K562 (cell line): ENCODE results near the gene NR1D2. TPM values are rescaled to one million over a fixed set of nuclear protein-coding genes. Genes with fewer than 3 reads are reported as not detected.

Experiments used
- CBX3 ChIP-seq, 2 experiments: IDR thresholded peaks; 1 replicate in 1 of 2; 2 replicates in 1 of 2; pipeline ENCODE4 v1.6.1; 2012; ENCODE audit warnings: inconsistent platforms in 2 of 2, low read length in 2 of 2, borderline replicate concordance in 1 of 2, control low read depth in 1 of 2
- CCAR2 ChIP-seq: fragments of 200-400 bp; formaldehyde crosslinking; IDR thresholded peaks from 2 replicates; pipeline ENCODE4 v1.6.1; 2017; ENCODE audit warnings: mild to moderate bottlenecking, low read depth, low read length
- FOXA1 ChIP-seq: fragments of 450-650 bp; IDR thresholded peaks from 2 replicates; pipeline ENCODE4 v1.6.1; 2016; ENCODE audit warnings: mild to moderate bottlenecking, borderline replicate concordance
- GTF3C2 ChIP-seq: IDR thresholded peaks from 3 replicates; pipeline ENCODE4 v1.6.1; 2011; ENCODE audit warnings: borderline replicate concordance, mild to moderate bottlenecking, moderate library complexity; ENCODE audit not compliant: insufficient read length; ENCODE audit errors: extremely low read depth
- HMG20A ChIP-seq: fragments of 450-650 bp; formaldehyde crosslinking; conservative IDR thresholded peaks from 2 replicates; pipeline ENCODE4 v1.4.0; 2020; ENCODE audit warnings: mild to moderate bottlenecking, mixed read lengths
- MCM5 ChIP-seq: fragments of 450-650 bp; IDR thresholded peaks from 2 replicates; pipeline ENCODE4 v1.6.1; 2016; ENCODE audit warnings: low read depth
- POU5F1 ChIP-seq: fragments of 150-350 bp; IDR thresholded peaks from 2 replicates; pipeline ENCODE4 v1.6.1; 2014; ENCODE audit warnings: borderline replicate concordance, low read length, low read depth, mild to moderate bottlenecking; ENCODE audit not compliant: partially characterized antibody
- RBM14 ChIP-seq: fragments of 200-400 bp; formaldehyde crosslinking; IDR thresholded peaks from 2 replicates; pipeline ENCODE4 v1.6.1; 2018; ENCODE audit warnings: low read depth, mild to moderate bottlenecking, low read length, moderate library complexity, borderline replicate concordance; ENCODE audit not compliant: insufficient read depth
- RNF2 ChIP-seq: sonication (generic); IDR thresholded peaks from 2 replicates; pipeline ENCODE4 v1.6.1; 2016
- SAP30 ChIP-seq: fragments of 200-600 bp; sonication (generic); IDR thresholded peaks from 2 replicates; pipeline ENCODE4 v1.6.1; 2012; ENCODE audit warnings: borderline replicate concordance, low read depth, mild to moderate bottlenecking, moderate library complexity, low read length, control low read depth, inconsistent platforms; ENCODE audit not compliant: insufficient read depth, poor library complexity, severe bottlenecking
- SMAD4 ChIP-seq: fragments of 250-450 bp; sonication (Bioruptor Pico); conservative IDR thresholded peaks from 2 replicates; pipeline ENCODE4 v1.8.0; 2021; ENCODE audit warnings: inconsistent platforms, mild to moderate bottlenecking, moderate library complexity
- SP1 ChIP-seq: sonication (generic); formaldehyde crosslinking; IDR thresholded peaks from 2 replicates; pipeline ENCODE4 v1.8.1; 2022; ENCODE audit warnings: mild to moderate bottlenecking, missing genetic modification reagents
- TAF7 ChIP-seq: fragments of 450-650 bp; IDR thresholded peaks from 2 replicates; pipeline ENCODE4 v1.6.1; 2016; ENCODE audit warnings: missing genetic modification characterization, missing compliant biosample characterization
- TARDBP ChIP-seq: fragments of 450-650 bp; IDR thresholded peaks from 2 replicates; pipeline ENCODE4 v1.6.1; 2016
- TOE1 ChIP-seq, 2 experiments: fragments of 450-650 bp in 1 of 2; sonication (generic) in 1 of 2; formaldehyde crosslinking in 1 of 2; IDR thresholded peaks; 2 replicates each; pipeline versions ENCODE4 v1.7.1 to v1.8.0; 2016 to 2022; ENCODE audit warnings: borderline replicate concordance in 2 of 2, mild to moderate bottlenecking in 2 of 2, antibody characterized with exemption in 1 of 2, inconsistent platforms in 1 of 2, low read depth in 1 of 2, missing genetic modification reagents in 1 of 2, moderate library complexity in 1 of 2
- XRCC5 ChIP-seq: fragments of 200-400 bp; formaldehyde crosslinking; IDR thresholded peaks from 2 replicates; pipeline ENCODE4 v1.6.1; 2017; ENCODE audit warnings: low read depth, mild to moderate bottlenecking, low read length
- ZNF561 ChIP-seq: fragments of 450-650 bp; formaldehyde crosslinking; conservative IDR thresholded peaks from 2 replicates; pipeline ENCODE4 v1.4.0; 2020; ENCODE audit warnings: mild to moderate bottlenecking, moderate library complexity
- ZNF695 ChIP-seq: fragments of 450-650 bp; formaldehyde crosslinking; IDR thresholded peaks from 2 replicates; pipeline ENCODE4 v1.4.0; 2020; ENCODE audit warnings: mild to moderate bottlenecking, moderate library complexity
- polyA plus RNA-seq, 8 experiments: library from polyadenylated mRNA; depleted of rRNA in 4 of 8; stranded (reverse) in 5 of 8; unstranded in 3 of 8; fragments of >200 nt; fragmentation: Nextera tagmentation in 2 of 8; fragmentation: Illumina TruSeq in 1 of 8; extraction: Ambion mirVana in 2 of 8; extraction: Trizol in 1 of 8; gene quantifications; 2 replicates each; pipeline versions ENCODE4 v1.2.1 to v1.2.3, GENCODE V29; 2011 to 2014; ENCODE audit warnings: inconsistent platforms in 1 of 8, missing spikeins in 1 of 8
- total RNA-seq, 7 experiments: library from RNA; depleted of rRNA in 6 of 7; stranded (reverse); fragments of >200 nt in 6 of 7; fragmentation: Illumina TruSeq in 2 of 7; extraction: Trizol in 2 of 7; gene quantifications; 2 replicates each; pipeline versions ENCODE4 v1.2.1 to v1.2.3, GENCODE V29; 2011 to 2021; ENCODE audit warnings: low replicate concordance in 1 of 7
- TF ChIP-seq, protein P1 (sequence below), 2 experiments: fragments of 450-650 bp; IDR thresholded peaks; 2 replicates each; pipeline ENCODE4 v1.6.1; 2016
- TF ChIP-seq, protein P2 (sequence below): fragments of 250-450 bp; sonication (Bioruptor Pico); IDR thresholded peaks from 2 replicates; pipeline ENCODE4 v1.8.0; 2021; ENCODE audit warnings: mild to moderate bottlenecking, moderate library complexity
- TF ChIP-seq, protein P3 (sequence below): fragments of 250-450 bp; sonication (Bioruptor Pico); IDR thresholded peaks from 2 replicates; pipeline ENCODE4 v1.9.0; 2021; ENCODE audit warnings: mild to moderate bottlenecking

The NR1D2 gene
- total and polyA plus RNA-seq, 9 of the 15 experiments (the other 6 are each of a cell fraction or from before 2014, with no cell fraction given): 1.2 to 5.5 (median 2.9) TPM

- TF ChIP-seq TOE1 (IDR thresholded peaks at IDR 0.05; ENCODE audit: borderline replicate concordance): peak; percentile 82
- TF ChIP-seq TOE1 (CRISPR knock-in tag; IDR thresholded peaks at IDR 0.05; ENCODE audit: borderline replicate concordance, low read depth): peak; percentile 91
- peak; percentile 79 for TF ChIP-seq RNF2
- TF ChIP-seq ZNF561: no peak
- peak; percentile 100 for TF ChIP-seq TAF7 (tag)
- peak; percentile 70; the same call in 1 of the 2 replicates for TF ChIP-seq ZNF695 (CRISPR knock-in tag)
- TF ChIP-seq, protein P1, sequence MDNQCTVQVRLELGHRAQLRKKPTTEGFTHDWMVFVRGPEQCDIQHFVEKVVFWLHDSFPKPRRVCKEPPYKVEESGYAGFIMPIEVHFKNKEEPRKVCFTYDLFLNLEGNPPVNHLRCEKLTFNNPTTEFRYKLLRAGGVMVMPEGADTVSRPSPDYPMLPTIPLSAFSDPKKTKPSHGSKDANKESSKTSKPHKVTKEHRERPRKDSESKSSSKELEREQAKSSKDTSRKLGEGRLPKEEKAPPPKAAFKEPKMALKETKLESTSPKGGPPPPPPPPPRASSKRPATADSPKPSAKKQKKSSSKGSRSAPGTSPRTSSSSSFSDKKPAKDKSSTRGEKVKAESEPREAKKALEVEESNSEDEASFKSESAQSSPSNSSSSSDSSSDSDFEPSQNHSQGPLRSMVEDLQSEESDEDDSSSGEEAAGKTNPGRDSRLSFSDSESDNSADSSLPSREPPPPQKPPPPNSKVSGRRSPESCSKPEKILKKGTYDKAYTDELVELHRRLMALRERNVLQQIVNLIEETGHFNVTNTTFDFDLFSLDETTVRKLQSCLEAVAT (IDR thresholded peaks at IDR 0.05): peak; percentile 79 to 88; a peak in 3 of 4 replicates
- TF ChIP-seq, protein P2, sequence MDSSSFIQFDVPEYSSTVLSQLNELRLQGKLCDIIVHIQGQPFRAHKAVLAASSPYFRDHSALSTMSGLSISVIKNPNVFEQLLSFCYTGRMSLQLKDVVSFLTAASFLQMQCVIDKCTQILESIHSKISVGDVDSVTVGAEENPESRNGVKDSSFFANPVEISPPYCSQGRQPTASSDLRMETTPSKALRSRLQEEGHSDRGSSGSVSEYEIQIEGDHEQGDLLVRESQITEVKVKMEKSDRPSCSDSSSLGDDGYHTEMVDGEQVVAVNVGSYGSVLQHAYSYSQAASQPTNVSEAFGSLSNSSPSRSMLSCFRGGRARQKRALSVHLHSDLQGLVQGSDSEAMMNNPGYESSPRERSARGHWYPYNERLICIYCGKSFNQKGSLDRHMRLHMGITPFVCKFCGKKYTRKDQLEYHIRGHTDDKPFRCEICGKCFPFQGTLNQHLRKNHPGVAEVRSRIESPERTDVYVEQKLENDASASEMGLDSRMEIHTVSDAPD (CRISPR knock-in tag): no peak
- TF ChIP-seq POU5F1: no peak
- peak; percentile 85; the same call in 1 of the 2 replicates for TF ChIP-seq XRCC5
- no peak for TF ChIP-seq GTF3C2
- TF ChIP-seq SP1 (CRISPR knock-in tag): peak; percentile 99
- no peak; the same call in 1 of the 2 replicates for TF ChIP-seq TARDBP
- TF ChIP-seq, protein P3, sequence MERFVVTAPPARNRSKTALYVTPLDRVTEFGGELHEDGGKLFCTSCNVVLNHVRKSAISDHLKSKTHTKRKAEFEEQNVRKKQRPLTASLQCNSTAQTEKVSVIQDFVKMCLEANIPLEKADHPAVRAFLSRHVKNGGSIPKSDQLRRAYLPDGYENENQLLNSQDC (CRISPR knock-in tag): peak; percentile 92
- TF ChIP-seq CBX3 (IDR thresholded peaks at IDR 0.05; ENCODE audit: borderline replicate concordance in 1 of 2, low read length in 2 of 2): peak in 1 of 2 experiments; percentile 63; a peak in 2 of 3 replicates
- peak; percentile 61 for TF ChIP-seq SAP30
- TF ChIP-seq RBM14: no peak
- TF ChIP-seq FOXA1: no peak
- no peak; the same call in none of the 2 replicates for TF ChIP-seq SMAD4 (CRISPR knock-in tag)
- TF ChIP-seq MCM5: no peak
- no peak for TF ChIP-seq CCAR2
- TF ChIP-seq HMG20A (CRISPR knock-in tag): 0 out of 2 replicates have a peak, but pooled peaks have one; percentile 22
Measured at GRCh38 chr3:23916886-23917678, 28.0 kb upstream of the NR1D2 start, which contains the start of the genes NKIRAS1 and RPL15 (continued).
